GM18511 (cell line): ENCODE measurements around the gene RAB3GAP1.
"Not testable (repeated sequence)": the region's sequence is repeated elsewhere in the genome, so short reads cannot be mapped to it uniquely, and the experiment has no call there.

Source experiments
- ATAC-seq: cut with Tn5 transposase; IDR thresholded peaks from one replicate; pipeline ENCODE4 v1.9.1; 2021; ENCODE audit warnings: mild to moderate bottlenecking, moderate library complexity; ENCODE audit not compliant: unreplicated experiment

RAB3GAP1 gene

GRCh38 chr2:135052997-135053474 is 944 bp downstream of the RAB3GAP1 start:
- ATAC-seq: peak; percentile 44

GRCh38 chr2:135055182-135055786 is 3.2 kb downstream of the RAB3GAP1 start:
- ATAC-seq: no peak

GRCh38 chr2:135056790-135057189 is 4.7 kb downstream of the RAB3GAP1 start:
- ATAC-seq: no peak

- ATAC-seq: no peak
Measured at GRCh38 chr2:135059577-135059976, 7.5 kb downstream of the RAB3GAP1 start.

GRCh38 chr2:135063210-135063609 is 11.1 kb downstream of the RAB3GAP1 start:
- ATAC-seq: no peak

- no peak for ATAC-seq
Measured at GRCh38 chr2:135064149-135064548, 12.1 kb downstream of the RAB3GAP1 start.

GRCh38 chr2:135066710-135067109 is 14.6 kb downstream of the RAB3GAP1 start:
- no peak for ATAC-seq

GRCh38 chr2:135072125-135072997 is 20.3 kb downstream of the RAB3GAP1 start:
- no peak for ATAC-seq

GRCh38 chr2:135074216-135074615 is 22.1 kb downstream of the RAB3GAP1 start:
- ATAC-seq: no peak

- no peak for ATAC-seq
Measured at GRCh38 chr2:135076556-135076955, 24.5 kb downstream of the RAB3GAP1 start.

- ATAC-seq: no peak
Measured at GRCh38 chr2:135078417-135078816, 26.3 kb downstream of the RAB3GAP1 start.

GRCh38 chr2:135086222-135086621 is 34.1 kb downstream of the RAB3GAP1 start:
- ATAC-seq: no peak

- not testable (repeated sequence) for ATAC-seq
Measured at GRCh38 chr2:135089597-135089996, 37.5 kb downstream of the RAB3GAP1 start.

- no peak for ATAC-seq
Measured at GRCh38 chr2:135091681-135092080, 39.6 kb downstream of the RAB3GAP1 start.

GRCh38 chr2:135093193-135093592 is 41.1 kb downstream of the RAB3GAP1 start:
- ATAC-seq: no peak

GRCh38 chr2:135093670-135094330 is 41.7 kb downstream of the RAB3GAP1 start:
- ATAC-seq: no peak

- no peak for ATAC-seq
Measured at GRCh38 chr2:135094508-135094907, 42.4 kb downstream of the RAB3GAP1 start.

GRCh38 chr2:135095591-135095990 is 43.5 kb downstream of the RAB3GAP1 start:
- no peak for ATAC-seq

- ATAC-seq: no peak
Measured at GRCh38 chr2:135096665-135097446, 44.8 kb downstream of the RAB3GAP1 start.

- ATAC-seq: no peak
Measured at GRCh38 chr2:135097532-135098231, 45.6 kb downstream of the RAB3GAP1 start.
